HFFc6 (cell line): ENCODE data around the gene PTDSS2. TPM values are rescaled to one million over a fixed set of nuclear protein-coding genes. Genes with fewer than 3 reads are reported as not detected.

Experiments used
- DNase-seq: peaks from one replicate; pipeline ENCODE4 v3.0.0-alpha.2; 2018
- H3K27ac Mint-ChIP-seq: 2 replicates; pipeline ENCODE4 v1.8.0; 2020; ENCODE audit warnings: mild to moderate bottlenecking, mixed read lengths
- H3K27me3 Mint-ChIP-seq: 2 replicates; pipeline ENCODE4 v1.8.0; 2021; ENCODE audit warnings: mild to moderate bottlenecking, moderate library complexity, mixed read lengths; ENCODE audit not compliant: insufficient read depth
- H3K36me3 Mint-ChIP-seq: 2 replicates; pipeline ENCODE4 v1.8.0; 2021; ENCODE audit warnings: low read depth, mixed read lengths
- H3K4me1 Mint-ChIP-seq: 2 replicates; pipeline ENCODE4 v1.8.0; 2020; ENCODE audit warnings: low read depth, mixed read lengths
- H3K4me3 Mint-ChIP-seq: 2 replicates; pipeline ENCODE4 v1.8.0; 2020; ENCODE audit warnings: mild to moderate bottlenecking, moderate library complexity, mixed read lengths
- H3K9me3 Mint-ChIP-seq: 2 replicates; pipeline ENCODE4 v1.8.0; 2020; ENCODE audit warnings: mild to moderate bottlenecking, mixed read lengths
- CTCF ChIP-seq: fragments of 200-600 bp; sonication (generic); IDR thresholded peaks from 2 replicates; pipeline ENCODE4 v1.5.0; 2021; ENCODE audit warnings: antibody characterized with exemption, mild to moderate bottlenecking
- total RNA-seq, 6 experiments: library from RNA; stranded (reverse); fragmentation: NEBNext Ultra II Directional; extraction: Animal tissue kit (Norgen Biotek cat#: 25700); gene quantifications; 2 replicates in 1 of 6; 3 replicates in 5 of 6; pipeline ENCODE4 v1.2.3, GENCODE V29; 2021

The PTDSS2 gene
- total RNA-seq, 6 experiments from 2014 or later: 23.3 to 34.5 (median 27.2) TPM

GRCh38 chr11:492427-493226 lies 42.5 kb downstream of the PTDSS2 start:
- Mint-ChIP-seq H3K36me3 (peaks cover 23% of the 10 kb centered on the region), H3K27ac (no peak overlapping the region), H3K27me3 (peaks cover 13% of the 10 kb centered on the region), H3K4me3 (no peak overlapping the region), H3K9me3 (peaks cover 7% of the 10 kb centered on the region; the same call in 1 of the 2 replicates), H3K4me1 (peaks cover 6% of the 10 kb centered on the region; the same call in 1 of the 2 replicates)
- no peak for DNase-seq
- no peak for TF ChIP-seq CTCF

- H3K27me3 Mint-ChIP-seq: peaks cover 13% of the 10 kb centered on the region
- H3K4me1 Mint-ChIP-seq: peaks cover 6% of the 10 kb centered on the region; the same call in 1 of the 2 replicates
- H3K4me3 Mint-ChIP-seq: no peak overlapping the region
- DNase-seq: no peak
- H3K27ac Mint-ChIP-seq: peak overlapping the region; percentile 49; the same call in 1 of the 2 replicates
- H3K36me3 Mint-ChIP-seq: peaks cover 31% of the 10 kb centered on the region
- no peak for TF ChIP-seq CTCF
- H3K9me3 Mint-ChIP-seq: peaks cover 8% of the 10 kb centered on the region; the same call in 1 of the 2 replicates
Measured at GRCh38 chr11:494761-495536, 44.9 kb downstream of the PTDSS2 start.

GRCh38 chr11:495537-495931 lies 45.5 kb downstream of the PTDSS2 start:
- Mint-ChIP-seq H3K4me3 (no peak overlapping the region), H3K36me3 (peaks cover 31% of the 10 kb centered on the region), H3K27me3 (peaks cover 13% of the 10 kb centered on the region), H3K9me3 (peaks cover 8% of the 10 kb centered on the region; the same call in 1 of the 2 replicates), H3K4me1 (peaks cover 6% of the 10 kb centered on the region; the same call in 1 of the 2 replicates), H3K27ac (peak overlapping the region; percentile 49; the same call in 1 of the 2 replicates)
- no peak for DNase-seq
- no peak for TF ChIP-seq CTCF

GRCh38 chr11:496834-497564 lies 46.9 kb downstream of the PTDSS2 start:
- DNase-seq: no peak
- Mint-ChIP-seq H3K27me3 (peaks cover 16% of the 10 kb centered on the region), H3K36me3 (peaks cover 31% of the 10 kb centered on the region), H3K4me1 (peaks cover 6% of the 10 kb centered on the region; the same call in 1 of the 2 replicates), H3K9me3 (peaks cover 8% of the 10 kb centered on the region; the same call in 1 of the 2 replicates), H3K27ac (no peak overlapping the region), H3K4me3 (peak overlapping the region; percentile 34; the same call in 1 of the 2 replicates)
- TF ChIP-seq CTCF: no peak
